CD14-positive monocyte (primary cell): Measurements from ENCODE around the gene ZNF740. TPM values are rescaled to one million over a fixed set of nuclear protein-coding genes. Genes with fewer than 3 reads are reported as not detected.

Experiments used
- DNase-seq, 3 donors: peaks; one replicate each; pipeline ENCODE4 v3.0.0-alpha.2; 2011 to 2022
- H2AFZ ChIP-seq: 2 replicates; pipeline ENCODE4 v1.6.0; 2012; ENCODE audit warnings: mild to moderate bottlenecking, low read depth, low read length, inconsistent platforms; ENCODE audit not compliant: insufficient read depth, poor library complexity, severe bottlenecking
- H3K27ac ChIP-seq, 2 donors: 1 replicate in 1 of 2; 2 replicates in 1 of 2; pipeline ENCODE4 v1.5.1; 2012 to 2013; ENCODE audit warnings: low read length in 2 of 2, control low read depth in 1 of 2, inconsistent platforms in 1 of 2, low read depth in 1 of 2, mild to moderate bottlenecking in 1 of 2
- H3K27me3 ChIP-seq, 2 donors: one replicate each; pipeline versions ENCODE4 v1.6.0 to v1.6.1; 2011 to 2013; ENCODE audit warnings: low read length in 2 of 2; ENCODE audit not compliant: control insufficient read depth in 2 of 2, insufficient read depth in 2 of 2
- H3K36me3 ChIP-seq, 2 donors: replicated peaks in 1 of 2; 1 replicate in 1 of 2; 2 replicates in 1 of 2; pipeline versions ENCODE4 v1.5.1 to v1.6.1; 2012 to 2013; ENCODE audit warnings: low read length in 2 of 2, control low read depth in 1 of 2, inconsistent platforms in 1 of 2, mild to moderate bottlenecking in 1 of 2; ENCODE audit not compliant: insufficient read depth in 2 of 2, control insufficient read depth in 1 of 2
- H3K4me1 ChIP-seq, 2 donors: 1 replicate in 1 of 2; 2 replicates in 1 of 2; pipeline versions ENCODE4 v1.5.1 to v1.6.1; 2012 to 2013; ENCODE audit warnings: low read length in 2 of 2, control low read depth in 1 of 2, inconsistent platforms in 1 of 2, mild to moderate bottlenecking in 1 of 2, moderate library complexity in 1 of 2; ENCODE audit not compliant: insufficient read depth in 2 of 2, control insufficient read depth in 1 of 2
- H3K4me2 ChIP-seq: replicated peaks from 2 replicates; pipeline ENCODE3; 2012; ENCODE audit warnings: low read length, moderate library complexity, mild to moderate bottlenecking; ENCODE audit not compliant: poor library complexity, severe bottlenecking; ENCODE audit errors: extremely low read depth
- H3K4me3 ChIP-seq, 3 experiments: fragments of 200-600 bp in 1 of 3; sonication (generic) in 1 of 3; replicated peaks in 1 of 3; 1 replicate in 2 of 3; 2 replicates in 1 of 3; pipeline ENCODE4 v1.5.1; 2011 to 2013; ENCODE audit warnings: low read length in 3 of 3, mild to moderate bottlenecking in 3 of 3, control low read depth in 2 of 3, low read depth in 2 of 3, inconsistent platforms in 1 of 3, moderate library complexity in 1 of 3
- H3K79me2 ChIP-seq: 2 replicates; pipeline ENCODE4 v1.6.0; 2012; ENCODE audit warnings: mild to moderate bottlenecking, control low read depth, inconsistent platforms, low read length, moderate library complexity; ENCODE audit not compliant: insufficient read depth
- H3K9ac ChIP-seq: 2 replicates; pipeline ENCODE4 v1.6.0; 2017; ENCODE audit warnings: low read length, mild to moderate bottlenecking; ENCODE audit not compliant: insufficient read depth, poor library complexity, severe bottlenecking
- H3K9me3 ChIP-seq, 2 donors: replicated peaks in 1 of 2; 1 replicate in 1 of 2; 2 replicates in 1 of 2; pipeline versions ENCODE4 v1.5.1 to v1.6.1; 2012 to 2013; ENCODE audit warnings: low read length in 2 of 2, control low read depth in 1 of 2; ENCODE audit not compliant: control insufficient read depth in 1 of 2, insufficient read depth in 1 of 2
- H4K20me1 ChIP-seq: 2 replicates; pipeline ENCODE4 v1.6.0; 2012; ENCODE audit warnings: mild to moderate bottlenecking, low read length, control low read depth, moderate library complexity; ENCODE audit not compliant: insufficient read depth
- H3K27ac Mint-ChIP-seq, 7 donors: one replicate each; pipeline ENCODE4 v1.8.0; 2020; ENCODE audit warnings: mild to moderate bottlenecking in 7 of 7, mixed read lengths in 7 of 7, moderate library complexity in 6 of 7, inconsistent platforms in 2 of 7
- H3K27me3 Mint-ChIP-seq, 3 donors: one replicate each; pipeline ENCODE4 v1.8.0; 2021 to 2022; ENCODE audit warnings: low read depth in 3 of 3, mild to moderate bottlenecking in 3 of 3, mixed read lengths in 3 of 3, moderate library complexity in 3 of 3, inconsistent platforms in 1 of 3
- H3K36me3 Mint-ChIP-seq, 2 donors: one replicate each; pipeline ENCODE4 v1.8.0; 2020; ENCODE audit warnings: mixed read lengths in 2 of 2, inconsistent platforms in 1 of 2, mild to moderate bottlenecking in 1 of 2
- H3K4me1 Mint-ChIP-seq: one replicate; pipeline ENCODE4 v1.8.0; 2020; ENCODE audit warnings: mild to moderate bottlenecking, mixed read lengths
- H3K4me3 Mint-ChIP-seq, 2 donors: one replicate each; pipeline ENCODE4 v1.8.0; 2020; ENCODE audit warnings: mild to moderate bottlenecking in 2 of 2, mixed read lengths in 2 of 2, moderate library complexity in 1 of 2
- H3K9me3 Mint-ChIP-seq, 7 donors: one replicate each; pipeline ENCODE4 v1.8.0; 2020 to 2022; ENCODE audit warnings: mixed read lengths in 7 of 7, mild to moderate bottlenecking in 6 of 7, moderate library complexity in 6 of 7, inconsistent platforms in 2 of 7
- WGBS: methylation state at CpG from one replicate; pipeline ENCODE4 v1.1.5; 2013; ENCODE audit warnings: missing lambda C conversion rate; ENCODE audit not compliant: insufficient coverage; 5-methylcytosine and 5-hydroxymethylcytosine counted together
- intact Hi-C, 2 donors: fragments of 100-400 bp; cut with micrococcal nuclease; formaldehyde crosslinking; loops; one replicate each; pipeline versions ENCODE4 v1.15.0 to v1.15.1; 2023
- polyA plus RNA-seq, 3 donors: library from polyadenylated mRNA; depleted of rRNA in 1 of 3; unstranded in 2 of 3; stranded (reverse) in 1 of 3; fragments of 300-500 nt in 2 of 3; fragments of >200 nt in 1 of 3; fragmentation: Illumina TruSeq in 2 of 3; gene quantifications; 1 replicate in 2 of 3; 2 replicates in 1 of 3; pipeline ENCODE4 v1.2.3, GENCODE V29; 2012 to 2021
- TF ChIP-seq, protein P1 (sequence below): fragments of 200-600 bp; IDR thresholded peaks from one replicate; pipeline ENCODE4 v1.8.0; 2022; ENCODE audit warnings: antibody characterized with exemption, mild to moderate bottlenecking

The ZNF740 gene
- polyA plus RNA-seq, 3 donors: 0.74 to 15.4 (median 1.3) TPM

DNA sequence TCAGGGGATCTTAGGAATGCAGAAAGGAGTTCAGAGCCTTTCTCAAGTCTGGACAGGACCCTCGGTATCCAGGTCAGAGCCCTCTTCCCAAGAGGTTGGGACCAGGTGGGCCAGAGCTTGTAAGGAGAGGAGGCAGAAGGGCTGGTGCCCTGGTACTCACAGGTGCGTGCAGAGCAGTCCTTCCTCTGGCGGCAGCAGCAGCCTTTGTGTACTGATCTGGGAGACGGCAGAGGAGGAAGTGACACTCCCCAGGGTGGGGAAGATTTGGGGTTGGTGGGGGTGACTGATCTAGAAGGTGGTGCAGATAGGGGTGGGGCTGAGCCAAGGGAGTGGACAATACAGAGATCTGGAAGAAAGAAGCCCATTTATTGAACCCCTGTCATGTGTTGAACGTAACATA is 26.5 kb downstream of the ZNF740 start, which contains the start of gene ITGB7:
Gene ITGB7 (minus strand): TSS at position 210 of the 400 bp plus-strand sequence. CDS start 6,808 bp downstream, outside the sequence.
- Histone ChIP-seq H3K9me3 (no peaks in the 10 kb centered on the region), H2AFZ (peak within 1 kb of the TSS; percentile 72), H3K36me3 (peaks cover under 1 to 19% of the 10 kb centered on the region in 2 donors), H3K4me2 (peak within 1 kb of the TSS; percentile 64), H3K79me2 (peaks cover 38% of the 10 kb centered on the region), H3K4me3 (peak within 1 kb of the TSS in 2 of 3 experiments; percentile 23 to 52), H3K27ac (peak within 1 kb of the TSS; percentile 51 to 88), H4K20me1 (no peaks in the 10 kb centered on the region), H3K27me3 (no peaks in the 10 kb centered on the region), H3K9ac (peak within 1 kb of the TSS; percentile 37), H3K4me1 (peaks cover 61 to 81% of the 10 kb centered on the region in 2 donors)
- TF ChIP-seq, protein P1, sequence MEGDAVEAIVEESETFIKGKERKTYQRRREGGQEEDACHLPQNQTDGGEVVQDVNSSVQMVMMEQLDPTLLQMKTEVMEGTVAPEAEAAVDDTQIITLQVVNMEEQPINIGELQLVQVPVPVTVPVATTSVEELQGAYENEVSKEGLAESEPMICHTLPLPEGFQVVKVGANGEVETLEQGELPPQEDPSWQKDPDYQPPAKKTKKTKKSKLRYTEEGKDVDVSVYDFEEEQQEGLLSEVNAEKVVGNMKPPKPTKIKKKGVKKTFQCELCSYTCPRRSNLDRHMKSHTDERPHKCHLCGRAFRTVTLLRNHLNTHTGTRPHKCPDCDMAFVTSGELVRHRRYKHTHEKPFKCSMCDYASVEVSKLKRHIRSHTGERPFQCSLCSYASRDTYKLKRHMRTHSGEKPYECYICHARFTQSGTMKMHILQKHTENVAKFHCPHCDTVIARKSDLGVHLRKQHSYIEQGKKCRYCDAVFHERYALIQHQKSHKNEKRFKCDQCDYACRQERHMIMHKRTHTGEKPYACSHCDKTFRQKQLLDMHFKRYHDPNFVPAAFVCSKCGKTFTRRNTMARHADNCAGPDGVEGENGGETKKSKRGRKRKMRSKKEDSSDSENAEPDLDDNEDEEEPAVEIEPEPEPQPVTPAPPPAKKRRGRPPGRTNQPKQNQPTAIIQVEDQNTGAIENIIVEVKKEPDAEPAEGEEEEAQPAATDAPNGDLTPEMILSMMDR: no peak
- Mint-ChIP-seq H3K27ac (peak within 1 kb of the TSS; percentile 68 to 90 (median 88)), H3K9me3 (peaks cover 0 to 2% (median 0%) of the 10 kb centered on the region in 7 donors), H3K27me3 (peaks cover 0 to 3% (median under 1%) of the 10 kb centered on the region in 3 donors), H3K4me3 (peak within 1 kb of the TSS; percentile 69 to 70), H3K4me1 (peaks cover 74% of the 10 kb centered on the region), H3K36me3 (peaks cover 15 to 18% of the 10 kb centered on the region in 2 donors)
- WGBS: 0% methylated on average over 2 of the region's 5 CpGs
- intact Hi-C loops: no loop called here
- peak; percentile 51 to 70 (median 60) for DNase-seq

DNA sequence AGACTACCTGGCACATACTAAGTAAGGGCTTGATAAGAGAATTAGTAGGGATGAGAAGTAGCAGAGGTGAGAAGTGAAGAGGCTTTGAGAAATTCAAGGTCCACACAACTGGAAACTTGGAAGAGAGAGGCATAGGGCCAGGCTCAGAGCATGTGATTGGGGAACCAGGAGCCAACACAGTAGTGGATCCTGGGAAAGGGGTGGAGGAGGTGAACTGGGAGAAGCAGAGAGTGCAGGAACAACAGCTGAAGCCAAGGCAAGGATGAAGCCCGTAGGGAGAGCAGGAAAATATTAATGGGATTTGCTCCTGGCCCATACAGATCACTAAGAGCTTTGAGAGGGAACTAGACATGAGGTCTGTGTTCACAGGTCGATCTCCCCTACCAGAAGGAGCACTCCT is 27.9 kb downstream of the ZNF740 start:
- H3K36me3 Mint-ChIP-seq: peaks cover 24 to 31% of the 10 kb centered on the region in 2 donors
- peak overlapping the region; percentile 56 for H3K9ac ChIP-seq
- H3K27me3 Mint-ChIP-seq: peaks cover 0 to 1% (median 0%) of the 10 kb centered on the region in 3 donors
- H3K4me1 Mint-ChIP-seq: peaks cover 78% of the 10 kb centered on the region
- H3K27ac Mint-ChIP-seq: peak overlapping the region; percentile 81 to 97 (median 91)
- H3K4me2 ChIP-seq: peak overlapping the region; percentile 95
- H3K9me3 ChIP-seq: no peaks in the 10 kb centered on the region
- DNase-seq: no peak
- no peaks in the 10 kb centered on the region for H4K20me1 ChIP-seq
- peaks cover 7 to 31% of the 10 kb centered on the region in 2 donors for H3K36me3 ChIP-seq
- TF ChIP-seq, protein P1: no peak
- peaks cover 0 to 2% (median 0%) of the 10 kb centered on the region in 7 donors for H3K9me3 Mint-ChIP-seq
- H3K79me2 ChIP-seq: peaks cover 31% of the 10 kb centered on the region
- intact Hi-C loops: no loop called here
- H3K27me3 ChIP-seq: no peaks in the 10 kb centered on the region
- peak overlapping the region; percentile 72 for H2AFZ ChIP-seq
- H3K4me3 Mint-ChIP-seq: peak overlapping the region; percentile 85 to 97
- WGBS: 83% methylated on average over 1 of the region's 2 CpGs
- peak overlapping the region in 1 of 3 experiments; percentile 79 for H3K4me3 ChIP-seq
- H3K4me1 ChIP-seq: peaks cover 64 to 86% of the 10 kb centered on the region in 2 donors
- peak overlapping the region; percentile 68 to 88 for H3K27ac ChIP-seq
